Kidney glomerular epithelial cell (primary cell): ENCODE data around the gene ZNF892.
"Not testable (repeated sequence)": the region's sequence is repeated elsewhere in the genome, so short reads cannot be mapped to it uniquely, and the experiment has no call there.

Source experiments
- DNase-seq: peaks from one replicate; lab custom pipeline; 2025; lab: John Stamatoyannopoulos, UW

ZNF892 gene

DNA sequence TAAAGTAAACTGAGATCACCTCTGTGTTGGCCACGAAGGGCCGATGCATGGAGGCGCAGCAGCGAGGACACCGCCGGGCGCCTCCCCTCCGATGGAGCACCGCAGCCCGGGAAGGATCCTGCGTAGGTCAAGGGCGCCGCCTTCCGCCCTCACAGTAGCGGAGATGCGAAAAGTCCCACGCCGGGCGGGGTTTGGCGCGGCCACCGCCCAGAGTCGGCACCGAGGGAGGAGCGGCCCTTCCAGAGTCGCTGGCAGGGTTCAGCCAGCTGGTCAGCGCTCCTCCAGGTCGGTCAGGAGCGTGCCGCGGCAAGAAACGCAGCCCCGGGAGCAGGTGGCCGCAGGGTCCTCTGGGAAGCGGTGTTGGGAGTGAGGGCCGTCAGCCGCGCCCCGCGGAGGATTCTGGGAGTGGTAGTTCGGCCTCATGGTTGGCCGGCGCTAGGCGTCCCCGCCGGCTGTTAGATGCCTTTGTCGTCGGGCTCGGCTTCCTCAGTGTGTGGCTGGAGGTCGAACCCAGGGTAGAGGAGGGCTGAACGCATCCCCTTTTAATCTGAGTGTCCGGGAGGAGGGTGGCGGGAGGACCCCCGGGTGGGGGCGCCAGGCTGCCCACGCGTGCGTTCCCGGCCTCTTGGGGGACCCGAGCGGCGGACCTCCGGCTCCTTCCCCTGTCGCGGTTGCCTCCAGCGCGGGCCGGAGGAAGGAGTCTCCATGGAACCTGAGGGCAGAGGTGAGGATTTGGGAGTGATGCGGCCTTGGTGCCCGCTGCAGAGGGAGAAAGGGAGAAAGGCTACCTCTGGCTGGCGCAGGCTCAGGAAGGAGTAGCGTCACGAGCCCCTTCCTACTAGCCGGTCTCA is at the start of gene ZNF892:
ZNF892 (plus strand) TSS at position 411 of the 851 bp plus-strand sequence; CDS start at position 706, 295 bp downstream.
- DNase-seq, result peak; percentile 84

DNA sequence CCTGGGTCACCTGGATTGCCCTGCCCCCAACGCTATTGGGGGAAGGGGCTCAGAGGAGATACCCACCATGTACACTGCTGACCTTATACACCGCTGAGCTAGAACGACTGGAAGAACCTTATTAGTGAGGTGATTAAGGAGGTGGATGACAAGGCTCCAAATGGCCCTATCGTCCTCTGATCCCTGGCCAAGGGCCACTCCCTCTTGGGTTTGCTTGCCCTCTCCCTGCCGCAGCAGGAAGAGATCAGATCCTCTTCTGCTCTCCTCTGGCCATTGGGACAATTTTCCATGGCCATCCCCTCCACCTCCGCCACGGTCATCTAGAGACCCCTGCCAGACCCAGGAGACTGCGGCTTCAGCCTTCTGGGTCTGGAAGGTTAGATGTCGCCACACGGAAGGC is 48.9 kb upstream of the ZNF892 start:
- no peak for DNase-seq

DNA sequence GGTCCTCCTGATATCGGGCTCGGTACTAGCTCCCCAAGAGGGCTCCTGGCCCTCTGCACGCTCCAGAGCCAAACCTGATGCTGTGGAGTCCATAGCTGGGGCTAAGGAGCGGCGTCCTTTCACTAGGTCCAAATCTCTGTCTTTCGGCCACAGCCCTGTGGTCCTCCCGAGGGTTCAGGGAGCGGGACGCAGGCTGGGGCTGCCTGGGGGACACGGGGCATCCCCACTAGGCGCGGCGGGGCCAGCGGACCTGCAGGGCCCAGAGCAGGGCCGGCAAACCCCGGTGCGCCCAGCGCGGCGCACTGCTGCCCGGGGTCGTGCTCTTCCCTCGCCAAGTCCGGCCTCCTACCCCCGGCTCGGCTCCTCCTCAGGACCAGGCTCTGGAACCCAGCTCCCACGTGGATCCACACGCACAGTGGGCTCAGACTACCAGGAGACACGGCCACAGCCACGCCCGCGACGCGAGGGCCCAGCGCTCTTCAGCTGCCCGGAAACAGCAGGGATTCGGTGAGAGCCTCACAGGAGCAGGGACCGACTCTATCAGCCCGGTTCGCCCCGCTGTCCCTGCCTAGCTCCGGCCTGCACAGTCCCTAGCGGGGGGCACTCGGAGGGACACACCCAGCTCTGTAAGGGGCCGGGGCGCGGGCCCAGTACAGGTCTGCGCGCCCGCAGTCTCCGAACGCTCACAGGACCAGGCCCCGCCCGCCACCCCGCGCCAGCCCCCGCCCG is 48.3 kb upstream of the ZNF892 start:
- DNase-seq, result peak; percentile 9

DNA sequence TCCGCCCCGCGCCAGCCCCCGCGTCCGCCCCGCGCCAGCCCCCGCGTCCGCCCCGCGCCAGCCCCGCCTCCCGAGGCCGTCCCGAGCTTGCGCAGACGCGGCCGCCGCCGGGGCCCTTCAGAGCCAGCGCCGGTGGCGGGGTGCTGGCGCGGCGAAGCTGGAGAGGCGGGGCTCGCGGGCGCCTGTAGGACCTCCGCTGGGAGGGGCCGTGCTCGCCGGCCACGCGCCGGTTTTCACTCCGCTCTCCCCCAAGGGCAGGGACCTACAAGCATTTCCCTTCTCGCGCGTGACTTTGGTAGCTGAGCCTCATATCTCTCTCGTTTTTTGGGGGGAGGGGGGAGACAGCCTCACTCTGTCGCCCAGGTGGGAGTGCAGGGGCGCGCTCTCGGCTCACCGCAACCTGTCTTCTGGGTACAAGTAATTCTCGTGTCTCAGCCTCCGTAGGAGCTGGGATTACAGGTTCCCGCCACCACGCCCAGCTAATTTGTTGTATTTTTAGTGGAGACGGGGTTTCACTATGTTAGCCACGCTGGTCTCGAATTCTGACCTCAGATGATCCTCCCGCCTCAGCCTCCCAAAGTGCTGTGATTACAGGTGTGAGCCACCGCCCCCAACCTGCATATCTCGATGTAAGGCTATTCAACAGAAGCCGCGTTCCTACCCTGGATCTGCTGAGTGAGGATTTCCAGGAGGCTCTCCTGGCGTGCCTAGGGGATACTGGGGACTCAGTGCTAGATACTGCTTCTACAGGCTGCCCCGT is 47.5 kb upstream of the ZNF892 start, which contains the start of gene ZNF514:
ZNF514 (minus strand) TSS at position 159 of the 760 bp plus-strand sequence. CDS start 6,595 bp downstream, outside the sequence.
- DNase-seq, result peak; percentile 12

DNA sequence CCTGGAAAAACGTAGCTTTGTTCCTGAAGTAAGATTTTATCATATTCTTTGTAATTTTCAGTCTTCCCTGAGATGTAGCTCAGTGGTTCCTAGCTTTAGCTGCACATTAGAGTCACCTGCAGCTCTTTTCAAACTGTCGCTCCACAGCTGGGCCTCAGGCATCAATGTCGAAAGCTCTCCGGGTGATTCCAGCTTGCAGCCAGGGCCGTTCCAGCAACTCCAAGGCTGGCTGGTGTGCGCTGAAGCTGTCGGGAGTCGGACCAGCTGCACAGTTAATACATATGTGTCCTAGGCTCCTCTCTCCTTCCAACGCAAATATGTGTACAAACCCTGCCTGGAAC is 42.3 kb upstream of the ZNF892 start:
- DNase-seq, result no peak

DNA sequence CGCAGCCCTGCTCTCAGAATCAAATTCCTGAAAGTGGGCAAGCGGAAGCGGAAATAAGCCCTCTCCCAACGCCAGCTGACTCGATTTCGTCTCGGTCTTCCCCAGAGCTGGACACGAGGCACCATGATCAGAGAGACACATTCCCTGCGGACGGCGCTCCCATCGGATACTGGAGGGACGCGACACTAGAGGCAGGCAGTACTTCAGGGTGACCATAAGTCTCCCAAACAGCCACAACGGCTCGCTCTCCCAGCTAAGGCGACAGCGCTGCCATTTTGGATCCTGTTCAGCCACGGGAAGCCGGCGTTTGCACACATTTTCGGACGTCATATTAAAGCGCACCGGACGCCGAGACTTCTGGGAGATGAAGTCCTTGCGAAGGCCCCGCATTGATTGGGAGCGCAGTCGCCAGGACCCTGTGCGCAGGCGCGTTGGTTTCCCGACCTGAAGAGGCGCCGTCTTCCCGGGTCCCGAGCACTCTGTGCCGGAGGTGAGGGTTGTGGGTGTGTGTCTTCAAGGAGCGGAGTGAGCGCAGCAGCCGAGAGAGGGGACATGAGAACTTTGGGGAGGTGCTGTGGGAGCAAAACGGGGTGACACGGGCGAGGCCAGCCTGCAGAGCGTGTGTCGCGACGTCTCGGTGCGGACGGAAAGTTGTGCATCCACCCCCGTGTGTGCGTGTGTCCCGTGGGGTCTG is 41.8 kb upstream of the ZNF892 start, which contains the start of gene ZNF2:
ZNF2 (plus strand) TSS at position 439 of the 694 bp plus-strand sequence. CDS start 10,418 bp downstream, outside the sequence.
- peak; percentile 96 for DNase-seq

DNA sequence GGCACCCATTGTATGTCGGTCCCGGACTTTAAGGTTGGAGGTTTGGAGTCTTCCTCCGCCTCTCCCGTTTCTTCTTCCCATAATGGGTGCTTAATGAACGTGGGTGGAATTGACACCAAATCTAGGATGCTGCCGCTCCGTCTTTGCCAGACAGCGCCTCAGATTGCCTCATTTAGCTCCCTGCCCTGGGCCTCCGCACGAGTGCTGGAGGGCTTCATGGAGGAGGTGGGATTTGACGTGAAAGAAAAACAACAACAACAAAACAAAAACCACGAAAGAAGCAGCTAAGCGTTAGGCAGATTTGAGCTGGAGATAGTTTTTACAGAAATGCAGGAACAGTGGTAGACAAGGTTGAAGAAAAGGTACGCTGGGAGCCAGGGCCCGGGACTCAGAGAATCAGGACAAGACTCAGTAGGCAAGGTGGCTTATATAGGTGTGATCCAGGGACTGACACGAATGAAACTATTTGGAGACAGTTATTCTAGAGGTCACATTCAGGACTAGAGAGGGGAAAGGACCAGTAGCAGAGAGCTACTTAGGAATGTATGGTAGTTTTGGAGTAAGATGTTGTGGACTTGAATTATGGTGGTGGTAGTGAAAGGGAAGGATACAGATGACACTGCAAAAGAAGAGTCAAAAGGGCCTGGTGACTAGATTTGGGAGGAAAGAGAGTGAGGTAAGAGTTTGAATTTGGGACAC is 41.1 kb upstream of the ZNF892 start:
- no peak for DNase-seq

DNA sequence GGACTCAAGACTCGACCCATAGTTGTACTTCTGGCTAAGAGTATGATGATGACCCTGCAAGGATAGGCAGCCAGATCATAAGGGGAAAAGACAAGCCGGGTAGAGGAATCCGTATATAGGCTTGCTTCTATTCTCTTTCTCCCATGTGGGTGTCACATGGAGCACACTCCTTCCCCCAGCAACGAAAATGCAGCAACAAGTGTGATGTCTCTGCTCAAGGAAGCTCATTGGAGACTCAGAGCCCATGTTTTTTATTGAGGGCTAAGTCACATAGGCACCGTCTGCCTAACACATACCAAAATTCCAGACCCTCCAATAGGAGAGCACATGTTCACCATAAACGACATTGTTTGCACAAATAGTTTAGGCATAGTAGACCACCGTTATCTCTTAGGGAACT is 35.4 kb upstream of the ZNF892 start:
- no peak for DNase-seq

DNA sequence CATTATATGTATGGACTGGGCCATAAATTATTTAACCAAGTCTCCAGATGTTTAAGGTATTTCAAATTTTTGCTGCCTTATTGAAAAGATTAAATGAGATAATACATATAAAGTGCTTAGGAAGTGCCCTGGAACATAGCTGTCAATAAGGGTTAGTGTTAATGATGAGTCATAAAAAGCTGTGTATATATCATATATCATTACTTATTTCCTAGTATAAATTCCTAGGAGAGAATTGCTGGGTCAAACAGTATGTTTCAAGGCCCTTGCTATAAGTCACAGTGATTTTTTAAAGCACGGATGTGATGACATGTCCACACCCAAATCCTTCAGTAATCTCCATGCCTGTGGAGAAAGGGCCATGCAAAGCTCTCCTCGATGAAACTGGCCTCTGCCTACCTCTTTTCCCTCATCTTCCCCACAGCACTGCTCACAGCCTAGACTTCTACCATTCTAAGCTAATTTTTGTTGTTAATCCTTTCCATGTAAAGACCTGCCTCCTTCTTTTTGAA is 33.2 kb upstream of the ZNF892 start:
- no peak for DNase-seq

DNA sequence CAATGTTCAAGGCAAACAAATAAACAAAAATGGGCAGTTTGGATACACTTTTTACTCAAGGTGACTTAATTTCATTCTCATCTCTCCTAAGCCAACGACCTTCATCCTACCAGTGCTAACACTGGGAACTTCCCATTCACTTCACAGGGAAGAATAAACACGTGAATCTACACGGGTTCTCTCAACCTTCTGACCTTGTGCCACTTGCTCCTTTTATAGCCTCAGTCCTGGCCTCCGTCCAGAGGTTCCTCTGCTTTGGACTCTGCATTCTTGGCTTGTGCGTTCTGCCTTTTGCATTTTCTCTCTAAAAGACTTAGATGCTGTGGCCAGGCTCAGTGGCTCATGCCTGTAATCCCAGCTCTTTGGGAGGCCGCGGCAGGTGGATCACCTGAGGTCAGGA is 27.9 kb upstream of the ZNF892 start:
- DNase-seq, result no peak

DNA sequence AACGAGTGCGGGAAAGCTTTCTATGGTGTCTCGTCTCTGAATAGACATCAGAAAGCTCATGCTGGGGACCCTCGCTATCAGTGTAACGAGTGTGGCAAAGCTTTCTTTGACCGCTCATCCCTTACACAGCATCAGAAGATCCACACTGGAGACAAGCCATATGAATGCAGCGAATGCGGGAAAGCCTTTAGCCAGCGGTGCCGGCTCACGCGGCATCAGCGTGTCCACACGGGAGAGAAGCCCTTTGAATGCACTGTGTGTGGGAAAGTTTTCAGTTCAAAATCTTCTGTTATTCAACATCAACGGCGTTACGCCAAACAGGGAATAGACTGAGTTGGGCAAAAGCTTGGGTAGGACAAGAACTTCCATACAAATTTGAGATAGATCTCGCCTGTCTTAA is 25.5 kb upstream of the ZNF892 start:
- DNase-seq, result no peak

DNA sequence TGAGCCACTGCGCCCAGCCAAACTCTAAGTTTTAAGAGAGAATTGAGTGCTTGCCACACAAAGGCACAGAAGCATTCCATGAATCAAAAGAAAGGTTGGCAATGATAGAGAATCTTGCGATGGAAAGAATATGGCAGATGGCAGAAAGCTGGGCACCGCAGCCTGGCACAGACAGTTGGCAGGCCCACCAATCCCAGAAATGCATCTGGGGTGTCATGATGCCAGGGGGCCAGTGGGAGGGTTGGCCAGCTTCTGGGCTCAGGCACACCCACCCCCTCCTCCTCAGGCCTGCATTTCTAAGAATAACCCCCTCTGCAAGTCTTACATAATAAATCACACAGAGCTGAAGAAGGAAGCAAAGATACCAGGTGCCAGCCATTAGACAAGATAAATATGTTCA is 22.1 kb upstream of the ZNF892 start:
- no peak for DNase-seq

DNA sequence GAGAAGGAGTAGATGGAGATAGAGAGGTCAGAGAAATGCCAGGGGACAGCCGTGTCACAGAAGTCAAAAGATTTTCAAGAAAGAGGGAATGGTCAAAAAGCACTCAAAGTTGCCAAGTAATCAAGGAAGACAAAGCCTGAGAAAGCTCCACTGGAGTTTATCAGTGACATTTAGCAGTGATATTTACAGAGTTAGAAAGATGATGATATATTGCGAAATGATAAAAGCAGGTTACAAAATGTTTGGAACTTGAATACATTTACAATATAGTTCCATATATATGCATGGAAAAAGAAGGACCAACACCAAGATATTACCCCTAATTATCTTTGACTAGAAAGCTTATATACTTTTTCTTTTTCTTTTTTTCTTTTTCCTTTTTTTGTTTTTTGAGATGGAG is 21.3 kb upstream of the ZNF892 start:
- DNase-seq, result no peak

DNA sequence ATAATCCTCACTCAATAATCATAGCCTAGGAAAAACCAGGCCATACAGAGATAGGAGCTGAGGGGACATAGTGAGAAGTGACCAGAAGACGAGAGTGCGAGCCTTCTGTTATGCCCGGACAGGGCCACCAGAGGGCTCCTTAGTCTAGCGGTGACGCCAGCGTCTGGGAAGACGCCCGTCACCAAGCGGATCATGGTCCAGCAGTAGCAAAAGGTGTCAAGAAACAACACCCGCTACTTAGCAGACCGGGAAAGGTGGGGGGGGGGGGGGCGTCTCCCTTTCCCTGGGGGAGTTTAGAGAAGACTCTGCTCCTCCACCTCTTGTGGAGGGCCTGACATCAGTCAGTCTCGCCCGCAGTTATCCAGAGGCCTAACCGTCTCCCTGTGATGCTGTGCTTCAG is 14.4 kb upstream of the ZNF892 start:
- not testable (repeated sequence) for DNase-seq

DNA sequence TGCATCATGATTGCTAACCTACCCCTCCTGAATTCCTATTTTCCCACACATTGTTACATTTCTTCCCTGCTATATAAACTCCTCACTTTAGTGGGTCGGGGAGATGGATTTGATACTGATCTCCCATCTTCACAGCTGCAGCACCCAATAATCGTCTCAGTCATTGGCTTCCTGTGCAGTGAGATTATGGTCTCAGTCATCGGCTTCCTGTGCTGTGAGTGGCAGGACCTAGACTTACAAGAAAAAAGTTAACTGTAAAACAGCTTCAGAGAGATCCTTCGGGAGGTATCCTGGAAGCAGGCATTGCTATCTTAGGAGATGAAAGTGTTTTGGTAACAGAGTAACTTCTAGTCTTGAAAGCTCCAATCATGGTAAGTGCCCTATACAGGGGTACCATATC is 3.4 kb upstream of the ZNF892 start:
- DNase-seq, result no peak

DNA sequence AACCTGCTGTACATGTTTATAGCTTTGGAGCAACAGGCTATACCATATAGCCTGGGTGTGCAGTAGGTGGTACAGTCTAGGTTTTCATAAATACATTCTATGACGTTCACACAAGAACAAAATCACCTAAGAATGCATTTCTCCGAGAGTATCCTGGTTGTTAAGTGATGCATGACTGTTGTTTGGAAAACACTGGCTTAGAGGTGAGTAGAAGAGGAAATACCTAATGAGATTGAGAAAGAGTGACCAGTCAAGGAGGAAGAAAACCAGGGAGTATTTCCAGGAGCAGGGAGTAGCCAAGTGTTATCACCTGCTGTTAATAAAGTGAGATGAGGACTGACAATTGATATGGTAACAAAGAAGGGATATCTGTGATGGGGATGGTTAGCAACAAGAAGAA is 2.9 kb upstream of the ZNF892 start:
- no peak for DNase-seq

DNA sequence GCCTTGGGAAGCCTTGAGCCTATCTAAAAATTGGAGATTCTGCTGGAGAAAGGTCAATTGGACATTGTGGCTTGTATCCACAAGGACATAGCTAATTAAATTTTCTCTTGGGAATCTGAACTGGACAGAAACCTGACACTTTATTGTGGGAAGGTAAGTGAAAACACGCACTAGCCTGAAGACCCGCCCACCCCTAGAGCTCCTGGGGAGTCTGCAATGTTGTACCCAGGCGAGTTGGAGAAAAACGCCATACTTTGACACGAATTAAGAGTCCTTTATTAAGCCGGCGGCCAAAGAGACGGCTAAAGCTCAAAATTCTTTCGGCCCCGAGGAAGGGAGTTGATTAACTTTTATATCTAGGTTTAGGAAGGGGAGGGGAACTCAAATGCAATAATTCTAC is 1.2 kb upstream of the ZNF892 start:
- no peak for DNase-seq

DNA sequence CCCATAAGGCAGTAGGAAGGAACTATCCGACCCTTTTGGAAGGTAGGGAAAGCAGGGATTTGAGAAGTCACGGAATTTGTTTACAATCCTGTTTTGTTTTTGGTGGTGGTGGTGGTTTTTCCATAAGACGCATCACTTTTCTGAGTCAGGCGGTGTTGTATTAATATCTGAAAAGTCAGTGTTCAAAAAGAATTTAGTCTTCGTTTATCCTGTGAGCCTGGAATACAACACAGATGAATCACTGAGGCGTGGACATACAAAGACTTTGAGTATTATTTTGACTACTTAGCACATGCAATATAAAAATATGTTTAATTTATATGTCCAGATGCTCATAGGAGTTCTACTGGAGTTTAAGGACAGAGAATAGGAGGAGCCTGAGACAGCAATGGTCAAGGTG is 785 bp downstream of the ZNF892 start:
- no peak for DNase-seq

DNA sequence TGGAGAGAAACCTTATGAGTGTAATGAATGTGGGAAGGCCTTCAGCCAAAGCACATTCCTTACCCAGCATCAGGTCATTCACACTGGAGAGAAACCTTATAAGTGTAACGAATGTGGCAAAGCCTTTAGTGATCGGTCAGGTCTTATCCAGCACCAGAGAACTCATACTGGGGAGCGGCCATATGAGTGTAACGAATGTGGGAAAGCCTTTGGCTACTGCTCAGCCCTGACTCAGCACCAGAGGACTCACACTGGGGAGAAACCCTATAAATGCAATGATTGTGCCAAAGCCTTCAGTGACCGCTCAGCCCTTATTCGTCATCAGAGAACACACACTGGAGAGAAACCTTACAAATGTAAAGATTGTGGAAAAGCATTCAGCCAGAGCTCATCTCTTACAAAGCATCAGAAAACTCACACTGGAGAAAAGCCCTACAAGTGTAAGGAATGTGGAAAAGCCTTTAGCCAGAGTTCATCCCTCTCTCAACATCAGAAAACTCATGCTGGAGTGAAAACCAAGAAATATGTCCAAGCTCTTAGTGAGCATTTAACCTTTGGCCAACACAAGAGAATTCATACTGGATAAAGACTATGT is 7.8 kb downstream of the ZNF892 start:
- DNase-seq, result no peak

DNA sequence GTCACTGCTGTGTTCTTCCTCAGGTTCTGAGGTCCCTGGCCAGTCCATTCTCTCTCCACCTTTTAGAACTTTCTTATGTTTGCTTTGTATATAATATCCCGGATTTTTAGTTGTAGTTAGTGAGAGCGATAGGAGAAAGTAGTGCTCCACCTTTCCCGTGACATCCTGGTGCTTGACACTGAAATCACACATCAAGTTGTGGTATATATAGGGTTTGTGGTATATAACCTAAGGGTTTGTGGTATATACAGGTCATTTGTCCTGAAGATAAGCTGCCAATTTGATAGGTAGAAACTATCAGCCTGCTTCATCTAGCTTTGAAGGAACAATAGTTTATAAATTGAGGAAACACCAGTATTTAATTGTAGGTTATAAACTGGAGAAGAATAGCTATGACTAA is 13.1 kb downstream of the ZNF892 start:
- no peak for DNase-seq

DNA sequence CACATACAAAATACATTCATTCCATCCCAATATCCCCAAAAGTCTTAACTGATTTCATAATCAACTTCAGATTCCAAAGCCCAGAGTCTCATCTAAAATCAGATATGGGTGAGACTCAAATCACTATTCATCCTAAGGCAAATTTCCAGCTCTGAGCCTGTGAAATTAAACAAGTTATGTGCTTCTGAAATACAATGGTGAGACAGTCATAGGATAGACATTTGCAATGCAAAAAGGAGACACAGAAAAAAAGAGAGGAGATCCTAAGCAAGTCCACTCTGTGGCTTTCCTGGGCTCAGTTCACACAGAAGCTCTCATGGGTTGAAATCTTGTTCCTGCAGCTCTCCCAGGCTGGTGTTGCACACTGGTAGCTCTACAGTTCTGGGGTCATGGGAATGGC is 18.3 kb downstream of the ZNF892 start:
- no peak for DNase-seq
